ENCODE data around the gene EYA4.

EYA4 gene

GRCh38 chr6:133539502-133540259 lies 298.5 kb downstream of the EYA4 start:
- no peak for DNase-seq (ENCODE audit: low read depth)
- H3K4me3 ChIP-seq (ENCODE audit: low read depth, low read length): no peak overlapping the region
- TF ChIP-seq CTCF (conservative IDR thresholded peaks at IDR 0.05; ENCODE audit: low read depth, low read length): no peak

GRCh38 chr6:133540361-133540760 lies 299.2 kb downstream of the EYA4 start:
- no peak for DNase-seq (ENCODE audit: low read depth)
- no peak overlapping the region for H3K4me3 ChIP-seq (ENCODE audit: low read depth, low read length)
- TF ChIP-seq CTCF (conservative IDR thresholded peaks at IDR 0.05; ENCODE audit: low read depth, low read length): no peak

- DNase-seq (ENCODE audit: low read depth): no peak
- TF ChIP-seq CTCF (conservative IDR thresholded peaks at IDR 0.05; ENCODE audit: low read depth, low read length): no peak
- no peak overlapping the region for H3K4me3 ChIP-seq (ENCODE audit: low read depth, low read length)
Measured at GRCh38 chr6:133541040-133541439, 299.9 kb downstream of the EYA4 start.

GRCh38 chr6:133542056-133542821 lies 301.1 kb downstream of the EYA4 start:
- no peak for TF ChIP-seq CTCF (conservative IDR thresholded peaks at IDR 0.05; ENCODE audit: low read depth, low read length)
- peak; percentile 13 for DNase-seq (ENCODE audit: low read depth)
- no peak overlapping the region for H3K4me3 ChIP-seq (ENCODE audit: low read depth, low read length)

GRCh38 chr6:133544419-133544818 lies 303.3 kb downstream of the EYA4 start:
- no peak overlapping the region for H3K4me3 ChIP-seq (ENCODE audit: low read depth, low read length)
- no peak for TF ChIP-seq CTCF (conservative IDR thresholded peaks at IDR 0.05; ENCODE audit: low read depth, low read length)
- DNase-seq (ENCODE audit: low read depth): no peak

GRCh38 chr6:133546098-133546497 lies 304.9 kb downstream of the EYA4 start:
- H3K4me3 ChIP-seq (ENCODE audit: low read depth, low read length): no peak overlapping the region
- no peak for TF ChIP-seq CTCF (conservative IDR thresholded peaks at IDR 0.05; ENCODE audit: low read depth, low read length)
- DNase-seq (ENCODE audit: low read depth): peak; percentile 38
